HEK293 (cell line): ENCODE measurements around the gene TMEM42.

Source experiments
- CTCF ChIA-PET: fragments of 350-600 bp; formaldehyde crosslinking; extraction: SDS; loops from one replicate; lab custom pipeline; 2021; ENCODE audit warnings: antibody characterized with exemption; lab: Yijun Ruan, JAX
- POLR2A ChIA-PET: fragments of 300-600 bp; formaldehyde crosslinking; extraction: SDS; loops from one replicate; lab custom pipeline; 2020; ENCODE audit warnings: antibody characterized with exemption, inconsistent platforms; lab: Yijun Ruan, JAX
- H3K27ac ChIP-seq: fragments of 200-500 bp; sonication (Bioruptor generic); 2 replicates; pipeline ENCODE4 v1.5.1; 2014; ENCODE audit warnings: low read depth, low read length, control low read depth, inconsistent platforms; ENCODE audit errors: extremely low read depth
- H3K36me3 ChIP-seq, 2 experiments: fragments of 200-500 bp in 1 of 2; sonication (Bioruptor generic) in 1 of 2; 1 replicate in 1 of 2; 2 replicates in 1 of 2; pipeline ENCODE4 v1.5.1; 2014 to 2017; ENCODE audit warnings: inconsistent platforms in 2 of 2, low read length in 2 of 2; ENCODE audit not compliant: control insufficient read depth in 2 of 2, insufficient read depth in 1 of 2
- H3K4me1 ChIP-seq: fragments of 200-500 bp; sonication (Bioruptor generic); 2 replicates; pipeline ENCODE4 v1.5.1; 2014; ENCODE audit warnings: mild to moderate bottlenecking, low read length, inconsistent platforms; ENCODE audit not compliant: control insufficient read depth, insufficient read depth
- H3K4me3 ChIP-seq: 2 replicates; pipeline ENCODE4 v1.5.1; 2011; ENCODE audit warnings: low read depth, mild to moderate bottlenecking, control low read depth, low read length, moderate library complexity
- H3K9me3 ChIP-seq: fragments of 200-500 bp; sonication (Bioruptor generic); 2 replicates; pipeline ENCODE4 v1.5.1; 2014; ENCODE audit warnings: low read depth, low read length, inconsistent platforms; ENCODE audit not compliant: control insufficient read depth, insufficient read depth
- AEBP2 ChIP-seq: fragments of 450-650 bp; formaldehyde crosslinking; IDR thresholded peaks from 2 replicates; pipeline ENCODE4 v1.5.1; 2016; ENCODE audit warnings: missing biosample characterization, missing genetic modification characterization, borderline replicate concordance
- BCL11A ChIP-seq: fragments of 450-650 bp; formaldehyde crosslinking; IDR thresholded peaks from 2 replicates; pipeline ENCODE4 v1.5.1; 2016; ENCODE audit warnings: low read depth, missing biosample characterization, missing genetic modification characterization
- GLIS1 ChIP-seq: fragments of 450-650 bp; formaldehyde crosslinking; IDR thresholded peaks from 2 replicates; pipeline ENCODE4 v1.5.1; 2016; ENCODE audit warnings: missing biosample characterization, missing genetic modification characterization
- HOXD13 ChIP-seq: sonication (generic); formaldehyde crosslinking; IDR thresholded peaks from 2 replicates; pipeline ENCODE4 v1.8.0; 2022; ENCODE audit warnings: missing genetic modification reagents, borderline replicate concordance
- KLF7 ChIP-seq: fragments of 450-650 bp; formaldehyde crosslinking; IDR thresholded peaks from 2 replicates; pipeline ENCODE4 v1.5.1; 2016; ENCODE audit warnings: missing biosample characterization, missing genetic modification characterization, borderline replicate concordance
- REPIN1 ChIP-seq: fragments of 450-650 bp; formaldehyde crosslinking; IDR thresholded peaks from 2 replicates; pipeline ENCODE4 v1.5.1; 2017; ENCODE audit warnings: missing biosample characterization, missing genetic modification characterization, low read depth
- TRIM28 ChIP-seq: IDR thresholded peaks from 2 replicates; pipeline ENCODE4 v1.6.1; 2011; ENCODE audit warnings: low read length, control low read depth, borderline replicate concordance
- ZBTB1 ChIP-seq: fragments of 450-650 bp; formaldehyde crosslinking; IDR thresholded peaks from 2 replicates; pipeline ENCODE4 v1.5.1; 2016; ENCODE audit warnings: missing biosample characterization, missing genetic modification characterization
- ZBTB10 ChIP-seq: fragments of 450-650 bp; formaldehyde crosslinking; IDR thresholded peaks from 2 replicates; pipeline ENCODE4 v1.5.1; 2016; ENCODE audit warnings: missing biosample characterization, missing genetic modification characterization
- ZBTB48 ChIP-seq: fragments of 450-650 bp; formaldehyde crosslinking; IDR thresholded peaks from 2 replicates; pipeline ENCODE4 v1.5.1; 2016; ENCODE audit warnings: missing biosample characterization, missing genetic modification characterization
- ZIC2 ChIP-seq: fragments of 450-650 bp; formaldehyde crosslinking; IDR thresholded peaks from 2 replicates; pipeline ENCODE4 v1.5.1; 2016; ENCODE audit warnings: missing biosample characterization, missing genetic modification characterization
- ZNF10 ChIP-seq: fragments of 450-650 bp; formaldehyde crosslinking; IDR thresholded peaks from 2 replicates; pipeline ENCODE4 v1.5.1; 2017; ENCODE audit warnings: missing biosample characterization, missing genetic modification characterization
- ZNF132 ChIP-seq: fragments of 450-650 bp; formaldehyde crosslinking; IDR thresholded peaks from 2 replicates; pipeline ENCODE4 v1.5.1; 2017; ENCODE audit warnings: missing biosample characterization, missing genetic modification characterization, borderline replicate concordance
- ZNF23 ChIP-seq: fragments of 450-650 bp; formaldehyde crosslinking; IDR thresholded peaks from 2 replicates; pipeline ENCODE4 v1.5.1; 2016; ENCODE audit warnings: missing biosample characterization, missing genetic modification characterization, borderline replicate concordance
- ZNF335 ChIP-seq: fragments of 450-650 bp; formaldehyde crosslinking; conservative IDR thresholded peaks from 2 replicates; pipeline ENCODE4 v1.5.1; 2016; ENCODE audit warnings: missing biosample characterization, missing genetic modification characterization
- ZNF521 ChIP-seq: fragments of 450-650 bp; formaldehyde crosslinking; IDR thresholded peaks from 2 replicates; pipeline ENCODE4 v1.5.1; 2017; ENCODE audit warnings: missing biosample characterization, mild to moderate bottlenecking, missing genetic modification characterization
- ZNF530 ChIP-seq: fragments of 450-650 bp; formaldehyde crosslinking; IDR thresholded peaks from 2 replicates; pipeline ENCODE4 v1.5.1; 2016; ENCODE audit warnings: low read depth, missing biosample characterization, missing genetic modification characterization
- ZNF548 ChIP-seq: fragments of 450-650 bp; formaldehyde crosslinking; IDR thresholded peaks from 2 replicates; pipeline ENCODE4 v1.5.1; 2016; ENCODE audit warnings: missing biosample characterization, missing genetic modification characterization
- ZNF624 ChIP-seq: fragments of 450-650 bp; formaldehyde crosslinking; IDR thresholded peaks from 2 replicates; pipeline ENCODE4 v1.5.1; 2017; ENCODE audit warnings: missing biosample characterization, missing genetic modification characterization
- TF ChIP-seq, protein P1 (sequence below): fragments of 450-650 bp; formaldehyde crosslinking; IDR thresholded peaks from 2 replicates; pipeline ENCODE4 v1.5.1; 2017; ENCODE audit warnings: missing biosample characterization, mild to moderate bottlenecking, missing genetic modification characterization, moderate library complexity
- TF ChIP-seq, protein P2 (sequence below): fragments of 450-650 bp; formaldehyde crosslinking; IDR thresholded peaks from 2 replicates; pipeline ENCODE4 v1.5.1; 2016; ENCODE audit warnings: missing biosample characterization, missing genetic modification characterization

The TMEM42 gene

DNA sequence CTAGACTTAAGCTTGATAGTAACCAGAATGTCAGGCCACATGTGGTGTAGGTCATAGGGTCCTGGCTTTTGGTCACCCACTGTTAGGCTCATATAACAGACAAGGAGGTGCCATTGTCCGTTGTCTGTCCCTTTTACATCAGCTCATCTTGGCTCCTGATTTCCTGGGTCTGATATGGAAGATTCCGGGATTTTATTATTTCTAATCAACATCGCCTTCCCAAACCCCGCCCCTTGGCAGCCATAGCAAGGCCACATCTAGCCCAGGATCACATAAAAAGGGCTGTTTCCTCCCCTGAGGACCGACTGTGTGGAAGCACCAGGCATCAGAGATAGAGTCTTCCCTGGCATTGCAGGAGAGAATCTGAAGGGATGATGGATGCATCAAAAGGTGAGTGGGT lies 12.6 kb downstream of the TMEM42 start, which contains the start of gene TGM4:
Gene TGM4 (plus strand): TSS at position 301 of the 400 bp plus-strand sequence. CDS start 71 bp downstream, at position 372.
- H3K4me3 ChIP-seq = no peak within 1 kb of the TSS
- CTCF ChIA-PET = no interaction called here
- H3K36me3 ChIP-seq = no peaks in the 10 kb centered on the region
- POLR2A ChIA-PET = no interaction called here
- H3K9me3 ChIP-seq = no peaks in the 10 kb centered on the region
- H3K27ac ChIP-seq = no peak within 1 kb of the TSS
- no peaks in the 10 kb centered on the region for H3K4me1 ChIP-seq
- TF ChIP-seq ZNF548 (tag by site-specific recombination) = no peak
- no peak for TF ChIP-seq REPIN1 (tag by site-specific recombination)
- no peak for TF ChIP-seq KLF7 (tag by site-specific recombination)
- TF ChIP-seq ZBTB10 (tag by site-specific recombination) = no peak
- TF ChIP-seq ZNF521 = no peak
- no peak for TF ChIP-seq ZNF530 (tag by site-specific recombination)

GRCh38 chr3:44875596-44875995 lies 13.9 kb downstream of the TMEM42 start:
- TF ChIP-seq ZBTB1 (no peak), ZNF10 (tag by site-specific recombination) (no peak), ZBTB48 (tag by site-specific recombination) (no peak)
- Histone ChIP-seq H3K9me3 (no peaks in the 10 kb centered on the region), H3K4me3 (no peak overlapping the region), H3K4me1 (no peaks in the 10 kb centered on the region), H3K27ac (no peak overlapping the region), H3K36me3 (no peaks in the 10 kb centered on the region)
- POLR2A ChIA-PET = no interaction called here
- CTCF ChIA-PET = no interaction called here

DNA sequence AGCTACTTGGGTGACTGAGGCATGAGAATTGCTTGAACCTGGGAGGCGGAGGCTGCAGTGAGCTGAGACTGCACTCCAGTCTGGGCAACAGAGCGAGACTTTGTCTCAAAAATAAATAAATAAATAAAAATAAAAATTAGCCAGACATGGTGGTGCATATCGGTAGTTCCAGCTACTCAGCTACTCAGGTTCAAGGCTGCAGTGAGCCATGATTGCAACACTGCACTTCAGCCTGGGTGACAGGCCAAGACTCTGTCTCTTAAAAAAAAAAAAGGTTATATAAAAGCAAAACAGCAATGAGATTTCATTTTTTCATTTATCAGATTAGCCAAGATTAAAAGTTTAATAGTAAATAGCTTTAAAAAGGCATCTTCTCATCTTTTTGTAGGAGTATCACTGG lies 15.6 kb downstream of the TMEM42 start:
- ChIA-PET POLR2A (no interaction called here), CTCF (no interaction called here)
- H3K9me3 ChIP-seq = no peaks in the 10 kb centered on the region
- TF ChIP-seq, protein P1, sequence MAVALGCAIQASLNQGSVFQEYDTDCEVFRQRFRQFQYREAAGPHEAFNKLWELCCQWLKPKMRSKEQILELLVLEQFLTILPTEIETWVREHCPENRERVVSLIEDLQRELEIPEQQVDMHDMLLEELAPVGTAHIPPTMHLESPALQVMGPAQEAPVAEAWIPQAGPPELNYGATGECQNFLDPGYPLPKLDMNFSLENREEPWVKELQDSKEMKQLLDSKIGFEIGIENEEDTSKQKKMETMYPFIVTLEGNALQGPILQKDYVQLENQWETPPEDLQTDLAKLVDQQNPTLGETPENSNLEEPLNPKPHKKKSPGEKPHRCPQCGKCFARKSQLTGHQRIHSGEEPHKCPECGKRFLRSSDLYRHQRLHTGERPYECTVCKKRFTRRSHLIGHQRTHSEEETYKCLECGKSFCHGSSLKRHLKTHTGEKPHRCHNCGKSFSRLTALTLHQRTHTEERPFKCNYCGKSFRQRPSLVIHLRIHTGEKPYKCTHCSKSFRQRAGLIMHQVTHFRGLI (tag by site-specific recombination) = no peak
- no peak for TF ChIP-seq TRIM28
- no peak for TF ChIP-seq ZNF132 (tag by site-specific recombination)
- TF ChIP-seq ZNF624 (tag by site-specific recombination) = no peak
- no peak for TF ChIP-seq ZNF23
- H3K4me3 ChIP-seq = no peak overlapping the region
- H3K36me3 ChIP-seq = no peaks in the 10 kb centered on the region
- no peaks in the 10 kb centered on the region for H3K4me1 ChIP-seq
- H3K27ac ChIP-seq = no peak overlapping the region

DNA sequence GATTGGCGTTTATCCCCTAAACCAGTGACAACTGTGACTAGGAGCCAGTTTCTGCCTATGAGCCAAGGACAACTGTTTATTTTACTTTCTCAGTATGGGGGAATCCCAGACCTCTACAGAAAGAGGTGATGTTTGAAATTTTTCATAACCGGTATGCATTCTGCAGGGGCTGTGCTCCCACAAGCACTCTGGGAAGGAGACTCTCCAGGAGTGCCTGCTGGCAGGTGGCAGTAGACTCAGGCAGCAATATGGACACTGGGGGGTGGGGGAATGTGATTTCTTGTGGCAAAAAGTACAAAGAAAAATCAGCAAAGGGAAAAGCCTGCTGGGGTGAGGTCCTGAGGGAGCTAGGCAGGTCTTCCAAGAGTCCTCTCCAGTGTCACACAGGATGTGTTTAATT lies 18.6 kb downstream of the TMEM42 start:
- CTCF ChIA-PET = no interaction called here
- peak; percentile 57 for TF ChIP-seq ZNF335 (tag by site-specific recombination)
- TF ChIP-seq, protein P2, sequence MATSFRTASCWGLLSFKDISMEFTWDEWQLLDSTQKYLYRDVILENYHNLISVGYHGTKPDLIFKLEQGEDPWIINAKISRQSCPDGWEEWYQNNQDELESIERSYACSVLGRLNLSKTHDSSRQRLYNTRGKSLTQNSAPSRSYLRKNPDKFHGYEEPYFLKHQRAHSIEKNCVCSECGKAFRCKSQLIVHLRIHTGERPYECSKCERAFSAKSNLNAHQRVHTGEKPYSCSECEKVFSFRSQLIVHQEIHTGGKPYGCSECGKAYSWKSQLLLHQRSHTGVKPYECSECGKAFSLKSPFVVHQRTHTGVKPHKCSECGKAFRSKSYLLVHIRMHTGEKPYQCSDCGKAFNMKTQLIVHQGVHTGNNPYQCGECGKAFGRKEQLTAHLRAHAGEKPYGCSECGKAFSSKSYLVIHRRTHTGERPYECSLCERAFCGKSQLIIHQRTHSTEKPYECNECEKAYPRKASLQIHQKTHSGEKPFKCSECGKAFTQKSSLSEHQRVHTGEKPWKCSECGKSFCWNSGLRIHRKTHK (tag by site-specific recombination) = no peak
- no peak for TF ChIP-seq BCL11A (tag by site-specific recombination)
- TF ChIP-seq GLIS1 = peak; percentile 83
- peak; percentile 84 for TF ChIP-seq ZIC2 (tag by site-specific recombination)
- no peak for TF ChIP-seq AEBP2 (tag by site-specific recombination)
- TF ChIP-seq, protein P1 (tag by site-specific recombination) = no peak
- no peak for TF ChIP-seq HOXD13
- Histone ChIP-seq H3K4me1 (no peaks in the 10 kb centered on the region), H3K36me3 (no peaks in the 10 kb centered on the region), H3K27ac (no peak overlapping the region), H3K4me3 (no peak overlapping the region), H3K9me3 (no peaks in the 10 kb centered on the region)
- POLR2A ChIA-PET = no interaction called here
